Measurements from ENCODE around the gene PCARE.

Gene PCARE

DNA sequence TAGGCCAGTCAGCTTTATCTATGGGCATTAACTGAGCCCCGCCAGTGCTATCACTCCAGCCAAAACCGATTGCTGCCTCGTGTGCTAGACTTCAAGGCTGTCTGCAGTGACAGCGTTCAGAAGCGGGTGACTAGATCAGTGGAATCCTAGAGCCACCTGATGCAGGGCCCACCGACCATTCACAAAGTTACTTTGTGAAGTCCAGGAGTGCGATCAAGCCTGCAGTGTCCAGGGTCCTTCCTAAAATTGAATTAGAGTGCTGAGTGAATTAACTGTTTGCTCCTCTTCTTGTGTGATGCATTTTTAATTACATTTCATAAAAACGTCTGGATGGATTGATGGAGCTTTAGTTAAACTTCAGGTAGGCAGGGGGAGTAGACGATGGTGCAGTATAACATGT lies 13.9 kb downstream of the PCARE start:
- in situ Hi-C loops (cut with MboI; ENCODE audit: low sequenced_read_pairs, unreplicated experiment), result no loop called here
- no peak for TF ChIP-seq CTCF (IDR thresholded peaks at IDR 0.05; ENCODE audit: borderline replicate concordance, control extremely low read depth, extremely low read depth, insufficient read depth, missing control alignments)
- DNase-seq (ENCODE audit: low spot score), result no peak

DNA sequence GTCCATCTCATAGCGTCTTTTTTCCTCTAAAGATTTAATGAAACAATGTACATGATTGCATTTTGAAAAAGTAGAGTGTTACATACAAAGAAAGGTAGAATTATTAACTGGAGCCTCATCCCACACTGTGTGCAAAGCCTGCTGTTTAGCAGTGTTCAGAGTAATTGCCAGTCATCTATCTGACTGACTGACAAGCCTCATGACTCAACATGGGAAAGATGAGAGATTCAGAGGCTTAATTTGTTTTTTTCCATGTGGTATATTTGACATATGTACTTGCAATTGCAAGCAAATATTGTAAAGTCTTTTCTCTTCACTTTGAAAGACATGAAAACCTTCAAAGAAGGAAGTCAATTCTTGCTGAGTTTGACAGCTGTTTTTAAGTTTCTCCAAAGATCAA lies 14.7 kb downstream of the PCARE start:
- in situ Hi-C loops (cut with MboI; ENCODE audit: low sequenced_read_pairs, unreplicated experiment), result no loop called here
- no peak for DNase-seq (ENCODE audit: low spot score)

GRCh38 chr2:29057006-29057405 lies 17.3 kb downstream of the PCARE start:
- DNase-seq (ENCODE audit: low spot score), result no peak
- in situ Hi-C loops (cut with MboI; ENCODE audit: low sequenced_read_pairs, unreplicated experiment), result no loop called here
- TF ChIP-seq CTCF (IDR thresholded peaks at IDR 0.05; ENCODE audit: borderline replicate concordance, control extremely low read depth, extremely low read depth, insufficient read depth, missing control alignments), result no peak

More for the DNA sequence above, 14.7 kb downstream of the PCARE start:
- no peak for TF ChIP-seq CTCF (IDR thresholded peaks at IDR 0.05; ENCODE audit: borderline replicate concordance, control extremely low read depth, extremely low read depth, insufficient read depth, missing control alignments)

DNA sequence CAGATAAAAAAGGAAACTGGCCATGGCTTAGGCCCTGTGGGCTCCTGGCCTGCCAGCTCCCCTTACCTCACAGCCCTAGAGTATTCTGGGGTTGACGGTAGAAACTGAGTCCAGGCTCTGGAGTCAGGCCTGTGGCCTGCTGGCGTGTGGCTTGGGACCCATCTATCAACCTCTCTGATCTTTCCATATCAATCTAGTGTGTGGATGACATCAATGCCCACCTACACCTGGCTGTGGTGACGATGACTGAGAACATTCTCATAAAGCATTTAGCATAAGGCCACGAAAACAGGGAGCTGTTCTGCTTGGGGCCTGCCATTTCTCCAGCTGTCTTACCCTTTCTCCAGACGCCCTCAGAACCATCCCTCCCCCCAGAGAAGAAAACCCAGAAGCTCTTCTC lies 17.9 kb downstream of the PCARE start:
- DNase-seq (ENCODE audit: low spot score), result no peak
- in situ Hi-C loops (cut with MboI; ENCODE audit: low sequenced_read_pairs, unreplicated experiment), result no loop called here
- no peak for TF ChIP-seq CTCF (IDR thresholded peaks at IDR 0.05; ENCODE audit: borderline replicate concordance, control extremely low read depth, extremely low read depth, insufficient read depth, missing control alignments)

DNA sequence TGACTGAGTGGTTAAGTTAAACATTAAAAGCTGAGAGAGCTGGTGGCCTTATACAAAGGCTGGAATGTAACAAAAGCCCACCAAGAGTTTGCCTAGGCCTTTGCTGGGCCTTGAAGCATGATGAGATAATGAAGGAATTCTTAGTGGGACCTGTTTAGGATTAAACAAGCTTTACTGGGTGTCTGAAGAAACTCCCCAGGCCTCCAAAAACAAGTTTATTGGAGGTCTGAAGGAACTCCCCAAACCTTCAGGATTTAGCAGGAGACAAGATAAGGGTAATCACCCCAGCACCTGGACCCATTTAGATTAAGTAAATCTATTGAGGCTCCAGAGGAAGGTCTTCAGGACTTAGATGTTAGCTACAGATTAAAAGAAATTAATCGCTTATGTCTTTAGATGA lies 18.7 kb downstream of the PCARE start:
- in situ Hi-C loops (cut with MboI; ENCODE audit: low sequenced_read_pairs, unreplicated experiment), result no loop called here
- no peak for TF ChIP-seq CTCF (IDR thresholded peaks at IDR 0.05; ENCODE audit: borderline replicate concordance, control extremely low read depth, extremely low read depth, insufficient read depth, missing control alignments)
- DNase-seq (ENCODE audit: low spot score), result no peak

DNA sequence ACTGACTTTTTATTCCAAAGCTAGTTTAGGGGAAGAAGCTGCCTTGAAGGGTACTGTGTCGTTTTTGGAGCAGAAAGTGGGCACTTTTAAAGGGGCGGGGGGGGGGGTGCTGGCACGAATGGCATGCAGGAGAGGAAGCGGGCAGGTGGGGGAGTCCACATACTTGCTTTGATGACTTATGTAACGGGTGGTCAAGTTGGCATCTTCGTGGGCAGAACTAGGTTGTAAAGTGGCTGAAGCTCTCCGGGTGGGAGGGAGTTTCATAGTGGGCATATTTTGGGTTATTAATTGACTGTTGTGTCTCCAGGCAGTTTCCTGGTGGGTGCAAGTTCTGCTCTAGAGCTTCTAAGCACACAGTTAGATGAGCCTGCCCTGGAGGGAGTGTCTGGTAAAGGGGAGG lies 19.9 kb downstream of the PCARE start:
- no peak for TF ChIP-seq CTCF (IDR thresholded peaks at IDR 0.05; ENCODE audit: borderline replicate concordance, control extremely low read depth, extremely low read depth, insufficient read depth, missing control alignments)
- in situ Hi-C loops (cut with MboI; ENCODE audit: low sequenced_read_pairs, unreplicated experiment), result no loop called here
- no peak for DNase-seq (ENCODE audit: low spot score)

Measured in GM13976 (cell line).